Astrocyte (in vitro differentiated cells and primary cell): ENCODE results near the gene APPBP2.

Experiments used
- EZH2 ChIP-seq: IDR thresholded peaks from 2 replicates; pipeline ENCODE4 v1.6.1; 2012; ENCODE audit warnings: mild to moderate bottlenecking, low read length, inconsistent platforms; ENCODE audit not compliant: insufficient read depth
- TF ChIP-seq, protein P1 (sequence below): IDR thresholded peaks from 2 replicates; pipeline ENCODE4 v1.5.1; 2011; ENCODE audit warnings: low read depth, mild to moderate bottlenecking, inconsistent platforms, low read length, moderate library complexity; ENCODE audit not compliant: insufficient read depth

DNA sequence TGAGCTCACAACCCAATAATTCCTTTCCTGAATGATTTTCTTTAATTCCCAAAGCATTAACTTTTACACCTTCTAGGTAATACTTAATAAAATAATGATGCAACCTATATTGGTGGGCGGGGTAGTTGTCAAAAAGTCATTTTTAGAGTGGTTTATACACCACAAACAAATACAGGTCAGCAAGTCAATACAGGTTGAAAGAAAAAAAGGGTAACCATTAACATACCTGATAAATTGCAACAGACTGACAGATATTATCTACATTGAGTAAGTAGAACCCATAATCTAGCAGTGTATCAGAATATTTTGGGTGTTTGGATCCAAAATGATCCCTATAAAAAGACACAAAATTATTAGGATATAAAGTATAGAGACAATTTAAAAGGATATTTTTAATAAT, 64.5 kb downstream of the APPBP2 start:
- TF ChIP-seq, protein P1, sequence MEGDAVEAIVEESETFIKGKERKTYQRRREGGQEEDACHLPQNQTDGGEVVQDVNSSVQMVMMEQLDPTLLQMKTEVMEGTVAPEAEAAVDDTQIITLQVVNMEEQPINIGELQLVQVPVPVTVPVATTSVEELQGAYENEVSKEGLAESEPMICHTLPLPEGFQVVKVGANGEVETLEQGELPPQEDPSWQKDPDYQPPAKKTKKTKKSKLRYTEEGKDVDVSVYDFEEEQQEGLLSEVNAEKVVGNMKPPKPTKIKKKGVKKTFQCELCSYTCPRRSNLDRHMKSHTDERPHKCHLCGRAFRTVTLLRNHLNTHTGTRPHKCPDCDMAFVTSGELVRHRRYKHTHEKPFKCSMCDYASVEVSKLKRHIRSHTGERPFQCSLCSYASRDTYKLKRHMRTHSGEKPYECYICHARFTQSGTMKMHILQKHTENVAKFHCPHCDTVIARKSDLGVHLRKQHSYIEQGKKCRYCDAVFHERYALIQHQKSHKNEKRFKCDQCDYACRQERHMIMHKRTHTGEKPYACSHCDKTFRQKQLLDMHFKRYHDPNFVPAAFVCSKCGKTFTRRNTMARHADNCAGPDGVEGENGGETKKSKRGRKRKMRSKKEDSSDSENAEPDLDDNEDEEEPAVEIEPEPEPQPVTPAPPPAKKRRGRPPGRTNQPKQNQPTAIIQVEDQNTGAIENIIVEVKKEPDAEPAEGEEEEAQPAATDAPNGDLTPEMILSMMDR, result no peak
- no peak for TF ChIP-seq EZH2
